HG03439 (cell line): Measurements from ENCODE around the gene TBXA2R.

Source experiments
- ATAC-seq: cut with Tn5 transposase; IDR thresholded peaks from one replicate; pipeline ENCODE4 v1.9.1; 2021; ENCODE audit warnings: mild to moderate bottlenecking, moderate library complexity; ENCODE audit not compliant: unreplicated experiment

TBXA2R gene

GRCh38 chr19:3620817-3621547, 14.3 kb upstream of the TBXA2R start:
- ATAC-seq = no peak

GRCh38 chr19:3620145-3620816, 13.6 kb upstream of the TBXA2R start:
- no peak for ATAC-seq

- no peak for ATAC-seq
Measured at GRCh38 chr19:3619631-3620012, 12.9 kb upstream of the TBXA2R start.

- ATAC-seq = no peak
Measured at GRCh38 chr19:3618811-3619630, 12.3 kb upstream of the TBXA2R start.

GRCh38 chr19:3618144-3618810, 11.6 kb upstream of the TBXA2R start:
- ATAC-seq = peak; percentile 40

- ATAC-seq = no peak
Measured at GRCh38 chr19:3617463-3617862, 10.8 kb upstream of the TBXA2R start.

- ATAC-seq = no peak
Measured at GRCh38 chr19:3615524-3616135, 9.0 kb upstream of the TBXA2R start.

GRCh38 chr19:3614858-3615505, 8.3 kb upstream of the TBXA2R start:
- no peak for ATAC-seq

GRCh38 chr19:3613818-3614661, 7.4 kb upstream of the TBXA2R start:
- no peak for ATAC-seq

- no peak for ATAC-seq
Measured at GRCh38 chr19:3612901-3613741, 6.4 kb upstream of the TBXA2R start.

GRCh38 chr19:3612330-3612729, 5.7 kb upstream of the TBXA2R start:
- no peak for ATAC-seq

- ATAC-seq = no peak
Measured at GRCh38 chr19:3611841-3612240, 5.2 kb upstream of the TBXA2R start.

- ATAC-seq = no peak
Measured at GRCh38 chr19:3610745-3611717, 4.4 kb upstream of the TBXA2R start.

GRCh38 chr19:3609779-3610719, 3.4 kb upstream of the TBXA2R start:
- no peak for ATAC-seq

- no peak for ATAC-seq
Measured at GRCh38 chr19:3608750-3609322, 2.2 kb upstream of the TBXA2R start.

GRCh38 chr19:3608079-3608641, 1.5 kb upstream of the TBXA2R start:
- no peak for ATAC-seq
